C4-2B (cell line): ENCODE results near the gene ETDB.

Source experiments
- H3K27ac ChIP-seq: fragments of 450-650 bp; 2 replicates; pipeline ENCODE4 v1.5.1; 2017
- ZFX ChIP-seq: fragments of 450-650 bp; IDR thresholded peaks from 2 replicates; pipeline ENCODE4 v1.6.1; 2017
- TF ChIP-seq, protein P1 (sequence below): fragments of 450-650 bp; conservative IDR thresholded peaks from 2 replicates; pipeline ENCODE4 v1.5.1; 2017; ENCODE audit warnings: mild to moderate bottlenecking

ETDB gene

GRCh38 chrX:135081693-135082404 is 38.5 kb downstream of the ETDB start:
- no peak for TF ChIP-seq ZFX
- TF ChIP-seq, protein P1, sequence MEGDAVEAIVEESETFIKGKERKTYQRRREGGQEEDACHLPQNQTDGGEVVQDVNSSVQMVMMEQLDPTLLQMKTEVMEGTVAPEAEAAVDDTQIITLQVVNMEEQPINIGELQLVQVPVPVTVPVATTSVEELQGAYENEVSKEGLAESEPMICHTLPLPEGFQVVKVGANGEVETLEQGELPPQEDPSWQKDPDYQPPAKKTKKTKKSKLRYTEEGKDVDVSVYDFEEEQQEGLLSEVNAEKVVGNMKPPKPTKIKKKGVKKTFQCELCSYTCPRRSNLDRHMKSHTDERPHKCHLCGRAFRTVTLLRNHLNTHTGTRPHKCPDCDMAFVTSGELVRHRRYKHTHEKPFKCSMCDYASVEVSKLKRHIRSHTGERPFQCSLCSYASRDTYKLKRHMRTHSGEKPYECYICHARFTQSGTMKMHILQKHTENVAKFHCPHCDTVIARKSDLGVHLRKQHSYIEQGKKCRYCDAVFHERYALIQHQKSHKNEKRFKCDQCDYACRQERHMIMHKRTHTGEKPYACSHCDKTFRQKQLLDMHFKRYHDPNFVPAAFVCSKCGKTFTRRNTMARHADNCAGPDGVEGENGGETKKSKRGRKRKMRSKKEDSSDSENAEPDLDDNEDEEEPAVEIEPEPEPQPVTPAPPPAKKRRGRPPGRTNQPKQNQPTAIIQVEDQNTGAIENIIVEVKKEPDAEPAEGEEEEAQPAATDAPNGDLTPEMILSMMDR, result no peak
- H3K27ac ChIP-seq, result no peak overlapping the region
